K562 (cell line): ENCODE data around the gene LAMTOR5. TPM values are rescaled to one million over a fixed set of nuclear protein-coding genes. Genes with fewer than 3 reads are reported as not detected.

Experiments used
- ARID3A ChIP-seq: IDR thresholded peaks from 2 replicates; pipeline ENCODE4 v1.6.1; 2012; ENCODE audit warnings: low read depth, low read length, improper control_type of control experiment, borderline replicate concordance
- BRCA1 ChIP-seq, 2 experiments: fragments of 450-650 bp in 1 of 2; sonication (generic) in 1 of 2; formaldehyde crosslinking in 1 of 2; IDR thresholded peaks; 2 replicates each; pipeline versions ENCODE4 v1.5.0 to v1.6.1; 2017 to 2020; ENCODE audit warnings: mild to moderate bottlenecking in 1 of 2, missing genetic modification reagents in 1 of 2
- ELK1 ChIP-seq: sonication (generic); formaldehyde crosslinking; IDR thresholded peaks from 2 replicates; pipeline ENCODE4 v1.8.1; 2022; ENCODE audit warnings: missing genetic modification reagents
- EWSR1 ChIP-seq: fragments of 450-650 bp; IDR thresholded peaks from 2 replicates; pipeline ENCODE4 v1.6.1; 2018; ENCODE audit warnings: borderline replicate concordance, mild to moderate bottlenecking, low read depth, moderate library complexity; ENCODE audit not compliant: partially characterized antibody
- KLF16 ChIP-seq: IDR thresholded peaks from 2 replicates; pipeline ENCODE4 v1.6.1; 2016; ENCODE audit warnings: antibody characterized with exemption
- LCOR ChIP-seq: sonication (generic); formaldehyde crosslinking; IDR thresholded peaks from 2 replicates; pipeline ENCODE4 v1.8.0; 2022; ENCODE audit warnings: mild to moderate bottlenecking, missing genetic modification reagents
- MCM7 ChIP-seq, 2 experiments: fragments of 450-650 bp; IDR thresholded peaks; 2 replicates each; pipeline ENCODE4 v1.6.1; 2016 to 2018
- RAD21 ChIP-seq, 2 experiments: fragments of 250-450 bp in 1 of 2; fragments of 450-650 bp in 1 of 2; sonication (Bioruptor Pico) in 1 of 2; formaldehyde crosslinking in 1 of 2; IDR thresholded peaks in 1 of 2; conservative IDR thresholded peaks in 1 of 2; 2 replicates each; pipeline versions ENCODE4 v1.4.0 to v1.8.0; 2020 to 2022; ENCODE audit warnings: mild to moderate bottlenecking in 2 of 2, moderate library complexity in 1 of 2
- RBM34 ChIP-seq: fragments of 200-400 bp; formaldehyde crosslinking; IDR thresholded peaks from 2 replicates; pipeline ENCODE4 v1.6.1; 2018; ENCODE audit warnings: low read length, borderline replicate concordance; ENCODE audit not compliant: insufficient read depth
- SIN3B ChIP-seq: fragments of 450-650 bp; IDR thresholded peaks from 2 replicates; pipeline ENCODE4 v1.6.1; 2017; ENCODE audit warnings: low read depth, mild to moderate bottlenecking, moderate library complexity
- SOX6 ChIP-seq: fragments of 450-650 bp; IDR thresholded peaks from 2 replicates; pipeline ENCODE4 v1.6.1; 2014; ENCODE audit warnings: mild to moderate bottlenecking
- STAG1 ChIP-seq: sonication (generic); formaldehyde crosslinking; IDR thresholded peaks from 2 replicates; pipeline ENCODE4 v1.5.0; 2020; ENCODE audit warnings: missing genetic modification reagents, borderline replicate concordance
- TAF7 ChIP-seq: fragments of 450-650 bp; IDR thresholded peaks from 2 replicates; pipeline ENCODE4 v1.6.1; 2016; ENCODE audit warnings: missing genetic modification characterization, missing compliant biosample characterization
- TAF9B ChIP-seq: fragments of 450-650 bp; IDR thresholded peaks from 2 replicates; pipeline ENCODE4 v1.6.1; 2018; ENCODE audit warnings: mild to moderate bottlenecking; ENCODE audit not compliant: partially characterized antibody
- ZBED1 ChIP-seq: IDR thresholded peaks from 2 replicates; pipeline ENCODE4 v1.6.1; 2014
- ZBTB11 ChIP-seq, 3 experiments: fragments of 200-800 bp in 1 of 3; fragments of 250-450 bp in 1 of 3; fragments of 450-650 bp in 1 of 3; sonication (Bioruptor Pico) in 1 of 3; sonication (Bioruptor generic) in 1 of 3; formaldehyde crosslinking in 1 of 3; IDR thresholded peaks; 2 replicates each; pipeline versions ENCODE4 v1.6.1 to v1.8.0; 2016 to 2022; ENCODE audit warnings: mild to moderate bottlenecking in 2 of 3, missing genetic modification characterization in 2 of 3, missing compliant biosample characterization in 1 of 3, moderate library complexity in 1 of 3
- ZNF449 ChIP-seq: fragments of 250-450 bp; sonication (Bioruptor Pico); IDR thresholded peaks from 2 replicates; pipeline ENCODE4 v1.8.0; 2022; ENCODE audit warnings: moderate library complexity, mild to moderate bottlenecking, inconsistent platforms
- ZNF584 ChIP-seq: fragments of 200-800 bp; sonication (Bioruptor generic); IDR thresholded peaks from 2 replicates; pipeline ENCODE4 v1.6.1; 2016; ENCODE audit warnings: low read depth, mild to moderate bottlenecking, missing genetic modification characterization, missing compliant biosample characterization
- ZNF785 ChIP-seq: fragments of 250-450 bp; sonication (Bioruptor Pico); IDR thresholded peaks from 2 replicates; pipeline ENCODE4 v1.4.0; 2020; ENCODE audit warnings: mild to moderate bottlenecking
- polyA plus RNA-seq, 8 experiments: library from polyadenylated mRNA; depleted of rRNA in 4 of 8; stranded (reverse) in 5 of 8; unstranded in 3 of 8; fragments of >200 nt; fragmentation: Nextera tagmentation in 2 of 8; fragmentation: Illumina TruSeq in 1 of 8; extraction: Ambion mirVana in 2 of 8; extraction: Trizol in 1 of 8; gene quantifications; 2 replicates each; pipeline versions ENCODE4 v1.2.1 to v1.2.3, GENCODE V29; 2011 to 2014; ENCODE audit warnings: inconsistent platforms in 1 of 8, missing spikeins in 1 of 8
- total RNA-seq, 7 experiments: library from RNA; depleted of rRNA in 6 of 7; stranded (reverse); fragments of >200 nt in 6 of 7; fragmentation: Illumina TruSeq in 2 of 7; extraction: Trizol in 2 of 7; gene quantifications; 2 replicates each; pipeline versions ENCODE4 v1.2.1 to v1.2.3, GENCODE V29; 2011 to 2021; ENCODE audit warnings: low replicate concordance in 1 of 7

Gene LAMTOR5
- total and polyA plus RNA-seq, 9 of the 15 experiments (the other 6 are each of a cell fraction or from before 2014, with no cell fraction given) = 118 to 712 (median 241) TPM

- TF ChIP-seq ELK1 (CRISPR knock-in tag) (no peak), ZBTB11 (CRISPR knock-in tag; IDR thresholded peaks at IDR 0.05) (no peak), TAF9B (no peak), TAF7 (tag) (no peak), EWSR1 (no peak), STAG1 (CRISPR knock-in tag) (no peak), ZNF584 (CRISPR knock-in tag) (no peak), MCM7 (IDR thresholded peaks at IDR 0.05) (no peak), KLF16 (no peak), LCOR (CRISPR knock-in tag) (no peak), SOX6 (peak; percentile 93), ZNF785 (CRISPR knock-in tag) (no peak), RAD21 (CRISPR knock-in tag; conservative IDR thresholded peaks at IDR 0.05 in 1 of 2, IDR thresholded peaks at IDR 0.05 in 1 of 2) (0 out of 4 replicates have a peak, but pooled peaks of 1 of the 2 experiments have one; percentile 8), RBM34 (no peak), ZNF449 (CRISPR knock-in tag) (0 out of 2 replicates have a peak, but pooled peaks have one; percentile 53), ZBED1 (no peak), BRCA1 (IDR thresholded peaks at IDR 0.05) (no peak), BRCA1 (CRISPR knock-in tag; IDR thresholded peaks at IDR 0.05) (no peak), SIN3B (no peak), ARID3A (no peak)
Measured at GRCh38 chr1:110420874-110421793, 13.6 kb upstream of the LAMTOR5 start (continued).
